Right lobe of liver (tissue), 6 donors: Measurements from ENCODE around the gene PNRC1. TPM values are rescaled to one million over a fixed set of nuclear protein-coding genes. Genes with fewer than 3 reads are reported as not detected.
A peak's percentile ranks its signal among the peaks of the same experiment; 100 is the strongest.

Experiments
- ATAC-seq, 4 donors: fragments of 200-7000 bp; cut with Tn5 transposase; one replicate each; pipeline ENCODE4 v1.9.1; 2020; ENCODE audit warnings: mild to moderate bottlenecking in 4 of 4, moderate library complexity in 4 of 4
- DNase-seq, 3 donors: peaks; one replicate each; pipeline ENCODE4 v3.0.0-alpha.2; 2020
- H3K27ac ChIP-seq, 3 donors: fragments of 200-600 bp; one replicate each; pipeline ENCODE4 v1.8.0; 2022
- H3K27me3 ChIP-seq, 2 donors: fragments of 200-600 bp; one replicate each; pipeline ENCODE4 v1.8.0; 2022
- H3K36me3 ChIP-seq, 4 donors: fragments of 200-600 bp; sonication (generic) in 1 of 4; one replicate each; pipeline versions ENCODE4 v1.5.1 to v1.8.0; 2017 to 2022; ENCODE audit warnings: control low read depth in 1 of 4
- H3K4me1 ChIP-seq, 4 donors: fragments of 200-600 bp; sonication (generic) in 1 of 4; one replicate each; pipeline versions ENCODE4 v1.5.1 to v1.8.0; 2017 to 2022; ENCODE audit warnings: control low read depth in 1 of 4
- H3K4me3 ChIP-seq, 3 donors: fragments of 200-600 bp; one replicate each; pipeline ENCODE4 v1.8.0; 2022
- H3K9me3 ChIP-seq, 4 donors: fragments of 200-600 bp; sonication (generic) in 1 of 4; one replicate each; pipeline versions ENCODE4 v1.5.1 to v1.8.0; 2017 to 2022; ENCODE audit warnings: control low read depth in 1 of 4
- POLR2A ChIP-seq: fragments of 450-650 bp; IDR thresholded peaks from one replicate; pipeline ENCODE4 v1.6.1; 2017; ENCODE audit warnings: antibody characterized with exemption, mild to moderate bottlenecking
- WGBS: methylation state at CpG from one replicate; pipeline ENCODE4 v1.1.6; 2018; ENCODE audit warnings: low coverage, low lambda C conversion rate; ENCODE audit not compliant: insufficient coverage; ENCODE audit errors: missing lambda C conversion rate; 5-methylcytosine and 5-hydroxymethylcytosine counted together
- intact Hi-C, 2 donors: fragments of 100-400 bp; cut with DNase I; formaldehyde crosslinking; loops; one replicate each; pipeline versions ENCODE4 v1.11.2 to v1.14.1; 2022
- total RNA-seq, 6 experiments: library from RNA; depleted of rRNA in 2 of 6; stranded (reverse); fragments of >200 nt in 2 of 6; fragmentation: NEBNext Ultra II Directional in 3 of 6; extraction: Animal tissue kit (Norgen Biotek cat#: 25700) in 3 of 6; gene quantifications; one replicate each; pipeline versions ENCODE4 v1.1.0 to v1.2.4, GENCODE V29; 2016 to 2023
- TF ChIP-seq, protein P1 (sequence below), 4 donors: fragments of 200-600 bp in 3 of 4; fragments of 450-650 bp in 1 of 4; IDR thresholded peaks; one replicate each; pipeline versions ENCODE4 v1.5.1 to v1.8.0; 2016 to 2022; ENCODE audit warnings: antibody characterized with exemption in 4 of 4, mild to moderate bottlenecking in 2 of 4
- donor health status: DM: no; HTN: yes; CAD: no.
- donor health status: DM: no; HTN: no; CAD: no.
- donor health status: DM: no; HTN: no; CAD: no.
- donor health status: DM: no; HTN: yes; CAD: no.
- donor health status: DM: no; HTN: yes; CAD: no.

Gene PNRC1
- total RNA-seq, 6 experiments from 2014 or later: 55.4 to 182 (median 105) TPM

DNA sequence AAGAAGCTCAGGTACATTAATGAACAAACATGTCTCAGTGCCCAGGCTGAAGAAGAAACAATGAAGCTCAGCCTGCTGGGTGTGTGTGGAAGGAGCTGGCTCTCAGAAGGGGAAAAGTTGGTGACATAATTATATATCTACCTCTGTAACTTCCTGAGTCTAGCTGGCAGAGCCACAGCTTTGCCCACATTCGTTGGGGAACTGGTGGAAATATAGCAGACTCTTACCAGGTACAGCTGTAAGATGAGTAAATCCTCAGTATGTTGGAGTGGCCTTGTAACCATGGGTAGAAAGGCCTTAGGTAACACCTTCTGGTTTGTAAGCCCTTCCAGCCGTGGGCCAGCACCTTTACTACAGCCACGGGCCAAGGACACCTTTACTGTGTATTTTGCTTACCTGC lies 29.9 kb upstream of the PNRC1 start:
- Histone ChIP-seq H3K36me3 (no peaks in the 10 kb centered on the region), H3K4me1 (peaks cover 0 to 14% (median 6%) of the 10 kb centered on the region in 4 donors), H3K4me3 (no peak overlapping the region), H3K27me3 (no peaks in the 10 kb centered on the region), H3K27ac (peak overlapping the region; percentile 49 to 77 (median 71)), H3K9me3 (no peaks in the 10 kb centered on the region)
- TF ChIP-seq, protein P1, sequence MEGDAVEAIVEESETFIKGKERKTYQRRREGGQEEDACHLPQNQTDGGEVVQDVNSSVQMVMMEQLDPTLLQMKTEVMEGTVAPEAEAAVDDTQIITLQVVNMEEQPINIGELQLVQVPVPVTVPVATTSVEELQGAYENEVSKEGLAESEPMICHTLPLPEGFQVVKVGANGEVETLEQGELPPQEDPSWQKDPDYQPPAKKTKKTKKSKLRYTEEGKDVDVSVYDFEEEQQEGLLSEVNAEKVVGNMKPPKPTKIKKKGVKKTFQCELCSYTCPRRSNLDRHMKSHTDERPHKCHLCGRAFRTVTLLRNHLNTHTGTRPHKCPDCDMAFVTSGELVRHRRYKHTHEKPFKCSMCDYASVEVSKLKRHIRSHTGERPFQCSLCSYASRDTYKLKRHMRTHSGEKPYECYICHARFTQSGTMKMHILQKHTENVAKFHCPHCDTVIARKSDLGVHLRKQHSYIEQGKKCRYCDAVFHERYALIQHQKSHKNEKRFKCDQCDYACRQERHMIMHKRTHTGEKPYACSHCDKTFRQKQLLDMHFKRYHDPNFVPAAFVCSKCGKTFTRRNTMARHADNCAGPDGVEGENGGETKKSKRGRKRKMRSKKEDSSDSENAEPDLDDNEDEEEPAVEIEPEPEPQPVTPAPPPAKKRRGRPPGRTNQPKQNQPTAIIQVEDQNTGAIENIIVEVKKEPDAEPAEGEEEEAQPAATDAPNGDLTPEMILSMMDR (IDR thresholded peaks at IDR 0.05): no peak
- no peak for TF ChIP-seq POLR2A
- intact Hi-C loops: no loop called here
- DNase-seq (no peak), ATAC-seq (peak; percentile 41 to 74 (median 52))
- 20% methylated on average over 2 of the region's 3 CpGs for WGBS

DNA sequence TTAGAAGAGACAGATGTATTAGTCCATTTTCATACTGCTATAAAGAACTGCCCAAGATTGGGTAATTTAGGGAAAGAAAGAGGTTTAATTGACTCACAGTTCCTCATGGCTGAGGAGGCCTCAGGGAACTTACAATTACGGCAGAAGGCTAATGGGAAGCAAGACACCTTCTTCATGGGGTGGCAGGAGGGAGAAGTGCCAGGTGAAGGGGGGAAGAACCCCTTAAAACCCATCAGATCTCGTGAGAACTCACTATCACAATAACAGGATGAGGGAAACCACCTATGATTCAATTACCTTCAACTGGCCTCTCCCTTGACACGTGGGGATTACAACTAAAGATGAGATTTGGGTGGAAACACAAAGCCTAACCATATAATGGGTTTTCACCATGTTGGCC lies 28.9 kb upstream of the PNRC1 start:
- no peak for TF ChIP-seq POLR2A
- TF ChIP-seq, protein P1 (IDR thresholded peaks at IDR 0.05): no peak
- Histone ChIP-seq H3K9me3 (no peaks in the 10 kb centered on the region), H3K36me3 (no peaks in the 10 kb centered on the region), H3K27ac (no peak overlapping the region), H3K4me3 (no peak overlapping the region), H3K27me3 (no peaks in the 10 kb centered on the region), H3K4me1 (peaks cover 0 to 14% (median 6%) of the 10 kb centered on the region in 4 donors)
- WGBS: 72% methylated on average over 3 of the region's 3 CpGs
- intact Hi-C loops: no loop called here
- DNase-seq: no peak
- ATAC-seq: no peak

DNA sequence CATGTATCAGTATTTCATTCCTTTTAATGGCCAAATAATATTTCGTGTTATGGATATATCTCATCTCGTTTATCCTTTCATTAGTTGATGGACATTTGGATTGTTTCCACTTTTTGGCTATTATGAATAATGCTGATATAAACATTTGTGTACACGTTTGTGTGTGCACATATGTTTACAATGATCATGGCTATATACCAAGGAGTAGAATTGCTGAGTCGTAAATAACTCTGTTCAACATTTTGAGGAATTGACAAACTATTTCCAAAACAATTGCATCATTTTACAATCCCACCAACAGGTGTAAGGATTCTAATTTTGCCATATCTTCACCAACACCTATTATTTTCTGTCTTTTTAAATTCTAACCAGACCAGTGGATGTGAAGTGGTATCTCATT lies 26.3 kb upstream of the PNRC1 start:
- WGBS: 93% methylated on average over 4 of the region's 4 CpGs
- Histone ChIP-seq H3K36me3 (no peaks in the 10 kb centered on the region), H3K4me3 (no peak overlapping the region), H3K4me1 (peaks cover 0 to 14% (median 6%) of the 10 kb centered on the region in 4 donors), H3K27ac (no peak overlapping the region), H3K27me3 (no peaks in the 10 kb centered on the region), H3K9me3 (no peaks in the 10 kb centered on the region)
- DNase-seq (no peak), ATAC-seq (no peak)
- intact Hi-C loops: no loop called here
- no peak for TF ChIP-seq POLR2A
- TF ChIP-seq, protein P1 (IDR thresholded peaks at IDR 0.05): no peak

DNA sequence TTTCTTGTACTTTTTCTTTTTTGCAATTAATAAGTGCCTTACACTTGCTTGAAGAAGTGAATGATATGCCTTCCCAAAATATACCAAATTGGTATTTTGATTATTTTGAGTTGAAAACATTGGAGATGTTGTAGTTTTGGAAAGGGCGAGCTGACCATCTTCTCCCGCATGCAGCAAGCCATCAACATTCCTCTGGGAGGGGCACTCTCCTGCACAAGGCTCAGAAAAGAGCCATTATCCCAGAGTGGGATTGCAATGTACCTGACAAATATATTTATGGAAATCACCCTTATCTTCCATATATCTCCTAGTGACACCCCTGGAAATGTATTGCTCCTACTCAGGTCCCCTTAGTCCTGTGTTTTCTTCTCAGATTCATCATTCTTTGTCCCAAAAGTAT lies 22.8 kb upstream of the PNRC1 start:
- TF ChIP-seq, protein P1 (IDR thresholded peaks at IDR 0.05): no peak
- TF ChIP-seq POLR2A: no peak
- Histone ChIP-seq H3K27ac (no peak overlapping the region), H3K9me3 (no peaks in the 10 kb centered on the region), H3K4me1 (no peaks in the 10 kb centered on the region), H3K4me3 (no peak overlapping the region), H3K36me3 (no peaks in the 10 kb centered on the region), H3K27me3 (no peaks in the 10 kb centered on the region)
- ATAC-seq (no peak), DNase-seq (no peak)
- WGBS: 75% methylated on average over 2 of the region's 2 CpGs
- intact Hi-C loops: no loop called here

DNA sequence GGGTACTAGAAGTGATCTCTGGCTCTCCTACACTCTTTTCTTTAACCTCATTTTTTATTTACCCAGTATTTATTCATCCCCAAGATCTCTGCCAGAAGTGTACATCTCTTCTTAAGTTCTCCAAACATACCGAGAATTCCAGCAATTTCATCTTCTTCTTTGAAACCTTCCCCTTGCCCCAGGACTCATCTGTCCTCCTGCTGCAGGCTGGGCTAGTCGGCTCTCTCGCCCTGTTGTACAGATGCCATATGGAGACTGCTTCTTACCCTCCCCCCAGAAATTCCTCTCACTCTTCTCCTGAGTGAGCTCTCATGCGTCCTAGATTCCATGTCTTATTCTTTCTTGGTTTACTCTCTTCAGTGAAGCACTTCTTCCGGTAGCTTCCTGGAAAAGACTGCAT lies 21.9 kb upstream of the PNRC1 start:
- WGBS: 69% methylated on average over 5 of the region's 5 CpGs
- ATAC-seq (no peak), DNase-seq (no peak)
- Histone ChIP-seq H3K4me1 (no peaks in the 10 kb centered on the region), H3K9me3 (no peaks in the 10 kb centered on the region), H3K4me3 (no peak overlapping the region), H3K36me3 (no peaks in the 10 kb centered on the region), H3K27ac (no peak overlapping the region), H3K27me3 (no peaks in the 10 kb centered on the region)
- TF ChIP-seq, protein P1 (IDR thresholded peaks at IDR 0.05): no peak
- no peak for TF ChIP-seq POLR2A
- intact Hi-C loops: no loop called here
